GM18505 (cell line): ENCODE results near the gene PEX5L.
A peak's percentile ranks its signal among the peaks of the same experiment; 100 is the strongest.
"Not testable (repeated sequence)": the region's sequence is repeated elsewhere in the genome, so short reads cannot be mapped to it uniquely, and the experiment has no call there.

ENCODE experiments used
- ATAC-seq: cut with Tn5 transposase; IDR thresholded peaks from one replicate; pipeline ENCODE4 v1.9.1; 2021; ENCODE audit not compliant: unreplicated experiment
- POLR2A ChIP-seq: IDR thresholded peaks from 4 replicates; pipeline ENCODE4 v1.6.1; 2011; ENCODE audit warnings: borderline replicate concordance; ENCODE audit not compliant: insufficient read depth, insufficient read length; ENCODE audit errors: extremely low read depth

Gene PEX5L

GRCh38 chr3:179811321-179812095, 225.2 kb downstream of the PEX5L start:
- no peak for TF ChIP-seq POLR2A
- ATAC-seq, result peak; percentile 89

GRCh38 chr3:179809639-179810038, 227.1 kb downstream of the PEX5L start:
- no peak for ATAC-seq
- TF ChIP-seq POLR2A, result no peak

- ATAC-seq, result no peak
Observed at GRCh38 chr3:179807588-179807987, 229.1 kb downstream of the PEX5L start.

GRCh38 chr3:179806177-179806576, 230.6 kb downstream of the PEX5L start:
- TF ChIP-seq POLR2A, result no peak
- ATAC-seq, result no peak

More at GRCh38 chr3:179807588-179807987, 229.1 kb downstream of the PEX5L start:
- no peak for TF ChIP-seq POLR2A

GRCh38 chr3:179801856-179802255, 234.9 kb downstream of the PEX5L start:
- no peak for TF ChIP-seq POLR2A
- ATAC-seq, result no peak

GRCh38 chr3:179801263-179801662, 235.5 kb downstream of the PEX5L start:
- ATAC-seq, result no peak
- TF ChIP-seq POLR2A, result no peak

- TF ChIP-seq POLR2A, result no peak
- no peak for ATAC-seq
Observed at GRCh38 chr3:179797192-179797591, 239.5 kb downstream of the PEX5L start.

- no peak for TF ChIP-seq POLR2A
- no peak for ATAC-seq
Observed at GRCh38 chr3:179796421-179796820, 240.3 kb downstream of the PEX5L start.

GRCh38 chr3:179794355-179794754, 242.4 kb downstream of the PEX5L start:
- TF ChIP-seq POLR2A, result no peak
- ATAC-seq, result no peak

GRCh38 chr3:179791793-179792192, 244.9 kb downstream of the PEX5L start:
- ATAC-seq, result no peak
- no peak for TF ChIP-seq POLR2A

- ATAC-seq, result no peak
- no peak for TF ChIP-seq POLR2A
Observed at GRCh38 chr3:179788996-179789395, 247.7 kb downstream of the PEX5L start.

GRCh38 chr3:179782841-179783240, 253.9 kb downstream of the PEX5L start:
- not testable (repeated sequence) for ATAC-seq

- no peak for ATAC-seq
- TF ChIP-seq POLR2A, result no peak
Observed at GRCh38 chr3:179775416-179776122, 261.2 kb downstream of the PEX5L start.

- TF ChIP-seq POLR2A, result no peak
- no peak for ATAC-seq
Observed at GRCh38 chr3:179772297-179772696, 264.4 kb downstream of the PEX5L start.
